ENCODE measurements around the gene HNRNPF.

HNRNPF gene

DNA sequence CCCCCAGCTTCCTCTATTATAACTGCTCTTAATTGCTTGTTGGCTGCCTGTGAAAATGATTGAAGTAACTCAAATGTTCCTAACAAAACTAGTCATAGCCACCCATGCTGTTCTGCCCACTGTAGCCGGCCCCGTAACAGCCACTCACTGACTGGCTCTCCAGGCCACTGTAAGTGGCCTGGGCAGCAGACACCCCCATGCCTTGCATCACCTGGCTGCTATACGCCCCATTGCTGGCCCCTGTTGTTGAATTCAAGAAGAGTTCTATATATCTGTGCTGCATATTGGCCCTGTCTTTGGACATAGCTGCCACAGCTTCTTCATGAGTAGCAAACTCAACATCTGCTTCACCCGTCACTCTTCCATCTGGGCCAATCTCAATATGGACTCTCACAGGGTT, 22.4 kb downstream of the HNRNPF start:
- Histone ChIP-seq H3K27me3 (ENCODE audit: control insufficient read depth, insufficient read depth, low read length) (no peaks in the 10 kb centered on the region), H3K4me3 (ENCODE audit: low read depth, low read length) (no peak overlapping the region), H3K27ac (ENCODE audit: low read depth, low read length) (no peak overlapping the region), H3K9ac (ENCODE audit: low read length) (no peak overlapping the region), H3K4me1 (ENCODE audit: control insufficient read depth, insufficient read depth, low read length) (no peaks in the 10 kb centered on the region; the same call in 1 of the 2 replicates), H3K9me3 (ENCODE audit: control insufficient read depth, insufficient read depth, low read depth, low read length) (no peaks in the 10 kb centered on the region), H3K36me3 (ENCODE audit: control insufficient read depth, insufficient read depth, low read length) (peaks cover 61% of the 10 kb centered on the region)

DNA sequence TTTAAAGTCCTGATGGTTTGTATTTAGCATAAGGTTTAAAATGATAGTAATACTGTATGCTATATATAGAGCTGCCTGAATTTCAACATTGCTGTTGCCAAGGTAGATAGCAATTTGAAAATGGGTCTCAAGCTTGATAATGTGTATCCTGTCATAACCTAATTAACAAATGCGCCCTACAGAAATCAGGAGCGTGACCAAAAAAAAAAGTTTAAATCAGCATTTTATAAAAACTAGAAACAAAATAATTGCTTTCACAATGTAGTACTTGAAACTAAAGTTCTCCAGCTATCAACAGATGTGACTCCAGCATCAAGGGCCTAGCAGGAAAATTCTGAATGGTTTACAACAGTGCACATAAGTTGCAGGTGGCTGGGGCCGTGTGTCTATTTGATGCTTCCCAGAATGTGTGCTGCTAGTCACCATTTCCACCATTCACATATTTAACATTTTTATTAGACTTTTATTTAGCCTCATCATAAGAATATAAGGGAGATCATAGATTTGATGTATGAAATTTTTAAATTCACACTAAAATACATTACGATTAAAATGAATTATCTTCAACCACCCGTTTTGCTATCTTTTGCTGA, 23.5 kb downstream of the HNRNPF start:
- H3K27ac ChIP-seq (ENCODE audit: low read depth, low read length): no peak overlapping the region
- no peaks in the 10 kb centered on the region; the same call in 1 of the 2 replicates for H3K4me1 ChIP-seq (ENCODE audit: control insufficient read depth, insufficient read depth, low read length)
- no peak overlapping the region for H3K9ac ChIP-seq (ENCODE audit: low read length)
- H3K27me3 ChIP-seq (ENCODE audit: control insufficient read depth, insufficient read depth, low read length): no peaks in the 10 kb centered on the region
- H3K36me3 ChIP-seq (ENCODE audit: control insufficient read depth, insufficient read depth, low read length): peaks cover 51% of the 10 kb centered on the region
- H3K4me3 ChIP-seq (ENCODE audit: low read depth, low read length): no peak overlapping the region
- H3K9me3 ChIP-seq (ENCODE audit: control insufficient read depth, insufficient read depth, low read depth, low read length): no peaks in the 10 kb centered on the region

DNA sequence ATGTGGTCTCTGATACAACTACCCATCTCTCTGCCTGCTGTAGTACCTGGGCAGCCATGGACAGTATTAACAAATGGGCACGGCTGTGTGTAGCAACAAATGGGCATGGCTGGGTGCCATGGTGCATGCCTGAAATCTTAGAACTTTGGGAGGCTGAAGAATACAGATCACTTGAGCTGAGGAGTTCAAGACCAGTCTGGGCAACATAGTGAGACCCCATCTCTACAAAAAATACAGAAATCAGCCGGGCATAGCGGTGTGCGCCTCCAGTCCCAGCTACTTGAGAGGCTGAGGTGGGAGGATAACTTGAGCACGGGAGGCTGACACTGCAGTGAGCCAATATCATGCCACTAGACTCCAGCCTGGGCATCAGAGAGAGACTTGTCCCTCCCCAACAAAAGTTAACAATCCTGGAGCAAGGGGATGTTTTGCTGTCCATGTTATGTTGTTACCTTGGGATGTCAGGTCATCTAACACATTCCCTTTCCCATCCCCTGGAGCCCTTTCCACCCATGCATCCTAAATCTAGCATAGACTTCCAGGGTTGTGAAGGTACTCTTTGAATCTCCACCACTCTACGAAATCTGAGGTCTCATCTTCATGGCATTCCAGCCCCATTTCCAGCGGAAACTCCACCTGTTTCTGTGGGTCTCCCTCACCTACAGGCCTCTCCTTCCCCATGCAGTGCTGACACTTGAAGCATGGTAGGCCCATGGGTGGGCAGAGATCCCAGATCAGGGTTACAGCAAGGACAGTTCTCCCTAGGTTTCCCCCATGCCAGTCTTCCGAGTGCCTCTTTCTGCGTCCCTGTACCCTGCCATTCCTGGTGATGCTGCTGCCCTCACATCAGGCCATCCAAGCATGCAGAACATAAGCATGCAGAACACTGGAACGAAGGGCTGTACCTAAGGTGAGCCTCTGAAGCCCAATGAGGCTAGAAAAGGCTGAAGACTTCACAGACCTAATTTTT, 24.4 kb downstream of the HNRNPF start:
- no peak overlapping the region for H3K4me3 ChIP-seq (ENCODE audit: low read depth, low read length)
- no peaks in the 10 kb centered on the region for H3K9me3 ChIP-seq (ENCODE audit: control insufficient read depth, insufficient read depth, low read depth, low read length)
- H3K9ac ChIP-seq (ENCODE audit: low read length): no peak overlapping the region
- H3K4me1 ChIP-seq (ENCODE audit: control insufficient read depth, insufficient read depth, low read length): no peaks in the 10 kb centered on the region
- no peaks in the 10 kb centered on the region for H3K27me3 ChIP-seq (ENCODE audit: control insufficient read depth, insufficient read depth, low read length)
- H3K27ac ChIP-seq (ENCODE audit: low read depth, low read length): no peak overlapping the region
- H3K36me3 ChIP-seq (ENCODE audit: control insufficient read depth, insufficient read depth, low read length): peaks cover 41% of the 10 kb centered on the region

DNA sequence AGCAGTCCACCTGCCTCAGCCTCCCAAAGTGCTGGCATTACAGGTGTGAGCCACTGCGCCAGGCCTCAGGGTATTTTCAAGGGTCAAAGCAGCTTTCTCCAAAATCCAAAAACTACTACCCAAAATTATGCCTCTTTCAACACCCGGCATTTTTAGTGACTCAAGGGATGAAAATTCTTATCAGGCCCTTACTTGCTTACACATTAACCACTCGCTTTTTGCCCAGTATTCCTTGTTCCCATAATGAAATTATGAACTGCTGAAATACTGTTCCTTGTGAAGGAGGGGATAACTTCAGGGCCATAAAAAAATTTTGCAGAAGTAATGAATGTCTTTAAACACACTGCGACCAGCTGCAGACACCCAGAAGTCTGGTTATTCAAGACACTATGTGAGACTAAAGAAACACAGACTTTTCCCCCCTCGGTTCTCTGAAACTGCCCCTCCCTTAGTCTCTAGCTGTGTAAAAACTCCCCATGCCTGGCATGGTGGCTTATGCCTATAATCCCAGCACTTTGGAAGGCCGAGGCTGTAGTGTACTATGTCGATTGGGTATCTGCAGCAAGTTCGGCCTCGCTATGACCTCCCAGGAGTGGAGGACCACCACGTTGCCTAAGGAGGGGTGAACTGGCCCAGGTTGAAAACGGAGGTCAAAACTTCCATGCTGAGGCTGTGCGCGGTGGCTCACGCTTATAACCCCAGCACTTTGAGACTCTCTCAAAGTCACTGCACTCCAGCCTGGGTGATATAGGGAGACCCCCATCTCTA, 25.6 kb downstream of the HNRNPF start:
- Histone ChIP-seq H3K27me3 (ENCODE audit: control insufficient read depth, insufficient read depth, low read length) (no peaks in the 10 kb centered on the region), H3K4me1 (ENCODE audit: control insufficient read depth, insufficient read depth, low read length) (no peaks in the 10 kb centered on the region), H3K9ac (ENCODE audit: low read length) (no peak overlapping the region), H3K9me3 (ENCODE audit: control insufficient read depth, insufficient read depth, low read depth, low read length) (no peaks in the 10 kb centered on the region), H3K27ac (ENCODE audit: low read depth, low read length) (no peak overlapping the region), H3K4me3 (ENCODE audit: low read depth, low read length) (no peak overlapping the region), H3K36me3 (ENCODE audit: control insufficient read depth, insufficient read depth, low read length) (peaks cover 30% of the 10 kb centered on the region)

DNA sequence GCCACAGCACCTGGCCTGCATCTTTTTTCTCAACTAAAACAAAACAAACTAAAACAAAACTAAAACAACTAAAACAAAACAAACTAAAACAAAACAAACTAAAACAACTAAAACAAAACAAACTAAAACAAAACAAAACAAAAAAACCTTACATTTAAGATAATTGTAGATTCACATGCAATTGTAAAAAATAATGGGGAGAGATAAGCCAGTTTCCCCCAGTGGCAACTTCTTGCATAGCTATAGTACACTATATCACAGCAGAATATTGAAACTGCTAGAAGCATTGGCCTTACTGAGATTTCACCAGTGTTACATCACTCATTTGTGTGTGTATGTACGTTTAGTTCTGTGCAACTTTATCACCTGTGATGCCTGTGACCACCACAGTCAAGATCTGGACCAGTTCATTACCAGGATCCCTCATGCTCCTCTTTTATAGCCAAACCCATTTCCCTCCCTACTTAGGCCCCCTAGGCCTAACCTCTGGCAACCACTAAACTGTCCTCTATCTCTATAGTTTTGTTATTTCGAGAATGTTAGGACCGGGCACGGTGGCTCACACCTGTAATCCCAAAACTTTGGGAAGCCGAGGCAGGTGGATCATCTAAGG, 28.3 kb downstream of the HNRNPF start:
- H3K36me3 ChIP-seq (ENCODE audit: control insufficient read depth, insufficient read depth, low read length): peaks cover 3% of the 10 kb centered on the region
- H3K27ac ChIP-seq (ENCODE audit: low read depth, low read length): no peak overlapping the region
- no peak overlapping the region for H3K4me3 ChIP-seq (ENCODE audit: low read depth, low read length)
- H3K9me3 ChIP-seq (ENCODE audit: control insufficient read depth, insufficient read depth, low read depth, low read length): no peaks in the 10 kb centered on the region
- H3K4me1 ChIP-seq (ENCODE audit: control insufficient read depth, insufficient read depth, low read length): peaks cover 17% of the 10 kb centered on the region
- no peak overlapping the region for H3K9ac ChIP-seq (ENCODE audit: low read length)
- H3K27me3 ChIP-seq (ENCODE audit: control insufficient read depth, insufficient read depth, low read length): no peaks in the 10 kb centered on the region

DNA sequence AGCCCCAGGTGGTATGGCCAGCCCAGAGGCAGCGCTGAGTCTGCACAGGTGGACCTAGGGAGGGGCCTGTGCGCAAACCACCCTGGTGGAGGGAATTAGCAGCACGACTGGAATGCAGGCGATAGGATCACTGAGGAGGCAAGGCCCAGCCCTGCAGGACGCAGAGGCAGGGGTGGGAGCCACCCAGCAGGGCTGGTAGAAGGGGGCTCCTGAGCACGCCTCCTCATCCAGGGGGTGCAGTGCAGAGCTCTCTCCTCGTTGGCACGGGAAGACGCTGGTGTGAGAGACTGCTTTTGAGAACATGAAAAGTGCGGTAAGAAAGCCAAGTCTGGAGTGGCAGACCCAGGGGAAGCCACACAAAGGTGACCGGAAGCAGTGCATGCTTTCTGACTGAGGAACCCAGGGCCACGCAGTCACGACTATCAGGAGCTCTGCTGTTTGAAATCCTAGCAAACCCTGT, 31.5 kb downstream of the HNRNPF start:
- Histone ChIP-seq H3K36me3 (ENCODE audit: control insufficient read depth, insufficient read depth, low read length) (no peaks in the 10 kb centered on the region), H3K9me3 (ENCODE audit: control insufficient read depth, insufficient read depth, low read depth, low read length) (no peaks in the 10 kb centered on the region), H3K27me3 (ENCODE audit: control insufficient read depth, insufficient read depth, low read length) (no peaks in the 10 kb centered on the region), H3K9ac (ENCODE audit: low read length) (no peak overlapping the region), H3K4me3 (ENCODE audit: low read depth, low read length) (no peak overlapping the region), H3K27ac (ENCODE audit: low read depth, low read length) (no peak overlapping the region), H3K4me1 (ENCODE audit: control insufficient read depth, insufficient read depth, low read length) (peaks cover 30% of the 10 kb centered on the region)

DNA sequence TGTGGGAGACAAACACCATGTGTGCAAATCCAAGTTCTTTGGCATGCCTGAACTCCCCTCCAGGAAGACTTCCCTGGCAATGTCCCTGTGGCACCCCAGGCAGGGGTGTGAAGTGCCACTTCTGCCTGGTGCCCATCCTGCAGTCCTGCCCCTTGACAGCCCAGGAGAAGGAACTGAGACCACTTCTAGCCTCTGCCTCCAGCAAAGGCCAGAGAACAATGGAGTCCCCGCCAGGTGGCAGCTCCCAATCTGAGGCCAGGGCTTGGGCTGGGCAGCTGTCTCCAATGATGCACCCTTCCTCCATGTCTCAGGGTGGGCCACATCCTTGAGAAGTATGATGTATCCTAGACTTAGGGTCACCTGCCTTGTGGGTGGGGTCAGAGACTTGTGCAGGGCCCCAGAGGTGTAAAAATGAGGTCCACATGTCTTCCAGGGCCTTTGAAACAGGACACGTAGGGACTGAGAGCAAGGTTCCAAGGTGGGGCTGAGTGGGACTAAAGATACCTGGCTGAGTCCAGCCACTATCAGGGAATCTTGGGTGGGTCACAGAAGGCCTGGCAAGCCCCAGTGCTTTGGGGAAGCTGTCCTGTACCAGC, 32.1 kb downstream of the HNRNPF start:
- H3K27ac ChIP-seq (ENCODE audit: low read depth, low read length): no peak overlapping the region
- no peak overlapping the region for H3K4me3 ChIP-seq (ENCODE audit: low read depth, low read length)
- no peak overlapping the region for H3K9ac ChIP-seq (ENCODE audit: low read length)
- H3K4me1 ChIP-seq (ENCODE audit: control insufficient read depth, insufficient read depth, low read length): peaks cover 30% of the 10 kb centered on the region
- no peaks in the 10 kb centered on the region for H3K27me3 ChIP-seq (ENCODE audit: control insufficient read depth, insufficient read depth, low read length)
- H3K36me3 ChIP-seq (ENCODE audit: control insufficient read depth, insufficient read depth, low read length): no peaks in the 10 kb centered on the region
- H3K9me3 ChIP-seq (ENCODE audit: control insufficient read depth, insufficient read depth, low read depth, low read length): no peaks in the 10 kb centered on the region

DNA sequence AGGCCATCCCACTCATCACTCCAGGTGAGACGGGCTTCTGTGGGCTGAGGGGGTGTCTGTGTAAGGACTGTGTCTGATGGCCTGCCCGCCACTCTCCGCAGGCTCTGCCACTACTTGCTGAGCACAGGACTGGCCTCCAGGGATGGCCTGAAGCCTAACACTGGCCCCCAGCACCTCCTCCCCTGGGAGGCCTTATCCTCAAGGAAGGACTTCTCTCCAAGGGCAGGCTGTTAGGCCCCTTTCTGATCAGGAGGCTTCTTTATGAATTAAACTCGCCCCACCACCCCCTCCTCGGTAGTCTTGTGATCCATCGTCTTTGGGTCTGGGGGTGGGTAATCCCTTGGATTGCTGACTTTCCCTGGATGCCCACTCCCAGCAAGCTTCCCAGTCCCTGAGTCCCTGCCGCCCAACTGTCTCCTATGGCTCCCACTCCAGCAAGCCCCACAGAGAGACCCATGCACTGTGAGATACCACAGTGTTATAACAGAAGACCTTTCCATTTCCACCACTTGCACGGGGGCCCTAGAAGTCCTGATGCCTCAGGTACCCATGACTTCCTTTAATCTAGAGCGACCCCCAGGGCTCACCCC, 32.8 kb downstream of the HNRNPF start:
- Histone ChIP-seq H3K36me3 (ENCODE audit: control insufficient read depth, insufficient read depth, low read length) (no peaks in the 10 kb centered on the region), H3K9me3 (ENCODE audit: control insufficient read depth, insufficient read depth, low read depth, low read length) (no peaks in the 10 kb centered on the region), H3K4me3 (ENCODE audit: low read depth, low read length) (no peak overlapping the region), H3K4me1 (ENCODE audit: control insufficient read depth, insufficient read depth, low read length) (peaks cover 30% of the 10 kb centered on the region), H3K27me3 (ENCODE audit: control insufficient read depth, insufficient read depth, low read length) (no peaks in the 10 kb centered on the region), H3K9ac (ENCODE audit: low read length) (no peak overlapping the region), H3K27ac (ENCODE audit: low read depth, low read length) (no peak overlapping the region)

DNA sequence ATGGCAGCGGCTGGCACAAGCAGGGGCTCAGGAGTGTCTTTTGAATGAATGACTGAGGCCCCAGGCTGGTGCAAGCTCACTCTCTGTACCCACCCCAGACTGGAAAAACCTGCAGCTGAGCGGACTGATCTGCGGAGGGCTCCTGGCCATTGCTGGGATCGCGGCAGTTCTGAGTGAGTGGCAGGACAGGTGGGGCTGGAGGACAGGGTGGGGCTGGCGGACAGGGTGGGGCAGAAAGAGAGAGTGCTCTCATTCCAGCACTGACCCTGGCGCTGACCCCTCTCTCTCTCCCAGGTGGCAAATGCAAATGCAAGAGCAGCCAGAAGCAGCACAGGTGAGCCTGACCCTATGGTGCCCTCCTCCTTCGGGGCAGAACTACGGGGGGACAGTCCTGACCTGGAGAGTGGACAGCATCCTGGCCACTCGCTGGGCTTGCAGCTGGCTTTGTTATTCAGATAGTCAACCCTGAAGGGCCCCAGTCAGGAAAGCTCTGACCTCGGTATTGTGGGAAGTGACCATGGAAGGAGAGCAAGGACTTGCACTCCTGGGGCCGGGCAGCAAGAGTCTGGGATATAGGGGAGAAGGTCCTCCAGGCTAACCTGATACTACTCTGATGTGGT, 33.5 kb downstream of the HNRNPF start:
- peaks cover 30% of the 10 kb centered on the region for H3K4me1 ChIP-seq (ENCODE audit: control insufficient read depth, insufficient read depth, low read length)
- no peaks in the 10 kb centered on the region for H3K36me3 ChIP-seq (ENCODE audit: control insufficient read depth, insufficient read depth, low read length)
- no peaks in the 10 kb centered on the region for H3K27me3 ChIP-seq (ENCODE audit: control insufficient read depth, insufficient read depth, low read length)
- no peaks in the 10 kb centered on the region for H3K9me3 ChIP-seq (ENCODE audit: control insufficient read depth, insufficient read depth, low read depth, low read length)
- H3K27ac ChIP-seq (ENCODE audit: low read depth, low read length): no peak overlapping the region
- no peak overlapping the region for H3K4me3 ChIP-seq (ENCODE audit: low read depth, low read length)
- no peak overlapping the region for H3K9ac ChIP-seq (ENCODE audit: low read length)

DNA sequence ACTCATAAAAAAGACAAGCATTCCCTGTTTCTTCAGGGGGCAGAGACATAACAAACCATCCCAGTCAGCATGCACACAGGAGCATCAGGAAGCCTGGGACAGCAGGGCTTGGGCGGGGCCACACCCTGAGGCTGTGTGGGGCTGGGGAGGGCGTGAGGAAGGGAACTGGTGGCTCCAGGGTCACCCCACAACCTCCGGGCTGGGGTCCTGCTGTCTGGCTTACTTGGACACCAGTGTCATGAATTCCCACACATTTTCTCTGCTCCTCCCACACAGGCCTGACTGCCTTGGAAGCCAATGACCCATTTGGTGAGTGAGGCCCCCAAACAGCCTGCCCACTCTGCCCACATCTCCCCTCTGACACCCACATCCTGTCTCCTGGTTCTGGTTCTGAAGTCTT, 34.8 kb downstream of the HNRNPF start:
- no peaks in the 10 kb centered on the region for H3K9me3 ChIP-seq (ENCODE audit: control insufficient read depth, insufficient read depth, low read depth, low read length)
- H3K27me3 ChIP-seq (ENCODE audit: control insufficient read depth, insufficient read depth, low read length): no peaks in the 10 kb centered on the region
- H3K36me3 ChIP-seq (ENCODE audit: control insufficient read depth, insufficient read depth, low read length): no peaks in the 10 kb centered on the region
- no peak overlapping the region for H3K4me3 ChIP-seq (ENCODE audit: low read depth, low read length)
- H3K9ac ChIP-seq (ENCODE audit: low read length): no peak overlapping the region
- peaks cover 30% of the 10 kb centered on the region for H3K4me1 ChIP-seq (ENCODE audit: control insufficient read depth, insufficient read depth, low read length)
- H3K27ac ChIP-seq (ENCODE audit: low read depth, low read length): no peak overlapping the region
